ENCODE measurements around the gene LMOD2. TPM values are rescaled to one million over a fixed set of nuclear protein-coding genes. Genes with fewer than 3 reads are reported as not detected.

The LMOD2 gene
- total and polyA plus RNA-seq, 10 of the 15 experiments (the other 5 are each of a cell fraction or from before 2014, with no cell fraction given): not detected

DNA sequence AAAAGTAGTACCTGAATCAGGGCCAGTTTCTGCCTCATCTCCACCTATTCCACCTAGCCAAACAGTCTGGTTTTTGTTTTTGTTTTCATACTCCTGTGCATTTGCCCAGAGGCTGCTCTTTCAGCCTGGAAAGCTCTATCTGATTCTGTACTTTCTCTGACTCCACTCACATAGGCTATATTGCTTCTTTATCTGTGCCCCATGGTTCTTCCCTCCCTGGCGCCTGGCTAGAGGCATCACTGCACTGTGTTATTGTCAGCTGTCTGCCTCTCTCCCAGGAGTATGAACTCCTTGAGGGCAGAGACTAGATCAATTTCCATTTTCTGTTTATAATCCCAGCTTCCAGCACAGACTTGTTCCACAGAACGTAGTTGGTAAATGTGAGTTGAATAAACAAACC lies 5.1 kb upstream of the LMOD2 start:
- Histone ChIP-seq H3K79me2 (ENCODE audit: control insufficient read depth, insufficient read depth, low read length) (no peaks in the 10 kb centered on the region), H3K9me3 (replicated peaks; ENCODE audit: control insufficient read depth, insufficient read depth, low read length) (no peaks in the 10 kb centered on the region), H3K4me2 (ENCODE audit: control insufficient read depth, insufficient read depth) (no peak overlapping the region), H3K36me3 (ENCODE audit: control insufficient read depth in 2 of 2, insufficient read depth in 2 of 2, low read length in 1 of 2) (no peaks in the 10 kb centered on the region), H3K27me3 (replicated peaks in 1 of 2; ENCODE audit: control insufficient read depth in 2 of 2, insufficient read depth in 2 of 2, low read length in 1 of 2) (peaks cover 0 to 2% of the 10 kb centered on the region in 2 experiments; a peak in 3 of 4 replicates), H3K4me3 (no peak overlapping the region), H3K9ac (ENCODE audit: control insufficient read depth, insufficient read depth, low read length) (no peak overlapping the region), H4K20me1 (ENCODE audit: control insufficient read depth, insufficient read depth) (no peaks in the 10 kb centered on the region), H3K4me1 (ENCODE audit: control insufficient read depth, insufficient read depth, low read length) (no peaks in the 10 kb centered on the region), H2AFZ (ENCODE audit: control insufficient read depth, low read depth, low read length) (no peak overlapping the region), H3K27ac (ENCODE audit: control insufficient read depth, insufficient read depth) (no peak overlapping the region)
- ChIA-PET SMC1A (ENCODE audit: uncharacterized antibody, unreplicated experiment) (no interaction called here), RAD21 (ENCODE audit: unreplicated experiment) (no interaction called here), CTCF (no interaction called here), POLR2A (no interaction called here)
- ATAC-seq (no peak), DNase-seq (ENCODE audit: low read depth, low spot score) (no peak), FAIRE-seq (no peak)
- no peak for TF ChIP-seq HCFC1 (IDR thresholded peaks at IDR 0.05; ENCODE audit: low read length)
- no peak for TF ChIP-seq ZNF207 (IDR thresholded peaks at IDR 0.05; ENCODE audit: borderline replicate concordance)
- TF ChIP-seq, protein P1, sequence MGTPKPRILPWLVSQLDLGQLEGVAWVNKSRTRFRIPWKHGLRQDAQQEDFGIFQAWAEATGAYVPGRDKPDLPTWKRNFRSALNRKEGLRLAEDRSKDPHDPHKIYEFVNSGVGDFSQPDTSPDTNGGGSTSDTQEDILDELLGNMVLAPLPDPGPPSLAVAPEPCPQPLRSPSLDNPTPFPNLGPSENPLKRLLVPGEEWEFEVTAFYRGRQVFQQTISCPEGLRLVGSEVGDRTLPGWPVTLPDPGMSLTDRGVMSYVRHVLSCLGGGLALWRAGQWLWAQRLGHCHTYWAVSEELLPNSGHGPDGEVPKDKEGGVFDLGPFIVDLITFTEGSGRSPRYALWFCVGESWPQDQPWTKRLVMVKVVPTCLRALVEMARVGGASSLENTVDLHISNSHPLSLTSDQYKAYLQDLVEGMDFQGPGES (IDR thresholded peaks at IDR 0.05): no peak
- TF ChIP-seq TCF7 (IDR thresholded peaks at IDR 0.05; ENCODE audit: borderline replicate concordance): no peak
- TF ChIP-seq RB1 (IDR thresholded peaks at IDR 0.05; ENCODE audit: borderline replicate concordance): no peak
- no peak for TF ChIP-seq SP1 (IDR thresholded peaks at IDR 0.05; ENCODE audit: low read depth, low read length)
- TF ChIP-seq IKZF2 (IDR thresholded peaks at IDR 0.05): no peak
- no peak for TF ChIP-seq RFX5 (IDR thresholded peaks at IDR 0.05; ENCODE audit: low read depth, low read length)
- no peak for TF ChIP-seq NR2F1 (conservative IDR thresholded peaks at IDR 0.05)
- no peak for TF ChIP-seq ZZZ3 (IDR thresholded peaks at IDR 0.05; ENCODE audit: control insufficient read depth, insufficient read length, low read depth)
- no peak for TF ChIP-seq ZNF622 (IDR thresholded peaks at IDR 0.05)
- TF ChIP-seq CTCF (IDR thresholded peaks at IDR 0.05 in 2 of 3, conservative IDR thresholded peaks at IDR 0.05 in 1 of 3; ENCODE audit: control insufficient read depth in 2 of 3, extremely low read depth in 1 of 3, insufficient read depth in 1 of 3, low read depth in 3 of 3, low read length in 3 of 3): no peak
- TF ChIP-seq KAT2A (conservative IDR thresholded peaks at IDR 0.05; ENCODE audit: control insufficient read depth, low read depth, low read length): no peak
- TF ChIP-seq CBX3 (IDR thresholded peaks at IDR 0.05; ENCODE audit: borderline replicate concordance, low read depth): no peak
- TF ChIP-seq, protein P2, sequence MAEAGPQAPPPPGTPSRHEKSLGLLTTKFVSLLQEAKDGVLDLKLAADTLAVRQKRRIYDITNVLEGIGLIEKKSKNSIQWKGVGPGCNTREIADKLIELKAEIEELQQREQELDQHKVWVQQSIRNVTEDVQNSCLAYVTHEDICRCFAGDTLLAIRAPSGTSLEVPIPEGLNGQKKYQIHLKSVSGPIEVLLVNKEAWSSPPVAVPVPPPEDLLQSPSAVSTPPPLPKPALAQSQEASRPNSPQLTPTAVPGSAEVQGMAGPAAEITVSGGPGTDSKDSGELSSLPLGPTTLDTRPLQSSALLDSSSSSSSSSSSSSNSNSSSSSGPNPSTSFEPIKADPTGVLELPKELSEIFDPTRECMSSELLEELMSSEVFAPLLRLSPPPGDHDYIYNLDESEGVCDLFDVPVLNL (IDR thresholded peaks at IDR 0.05; ENCODE audit: low read depth, low read length): no peak
- TF ChIP-seq ELK1 (IDR thresholded peaks at IDR 0.05; ENCODE audit: low read depth, low read length): no peak
- TF ChIP-seq BRCA1 (IDR thresholded peaks at IDR 0.05; ENCODE audit: low read depth, low read length): no peak
- no peak for TF ChIP-seq SREBF1 (IDR thresholded peaks at IDR 0.05; ENCODE audit: low read length)
- no peak for TF ChIP-seq PAX8 (IDR thresholded peaks at IDR 0.05)
- TF ChIP-seq SMC3 (IDR thresholded peaks at IDR 0.05; ENCODE audit: borderline replicate concordance, low read length): no peak
- intact Hi-C loops (cut with micrococcal nuclease; ENCODE audit: unreplicated experiment) (no loop called here), in situ Hi-C loops (cut with MboI) (no loop called here)
- 43% methylated on average over 2 of the region's 2 CpGs for WGBS (ENCODE audit: insufficient coverage, insufficient replicate concordance, low lambda C conversion rate, missing lambda C conversion rate)
- no TSS peak for BruUV-seq (replicated peaks)

Measured in GM12878 (cell line).